DMS114 treated with DMSO at 0.1 percent for 48 hours (cell line): ENCODE data around the gene ADIPOR1.
A peak's percentile ranks its signal among the peaks of the same experiment; 100 is the strongest.
"Not testable (repeated sequence)": the region's sequence is repeated elsewhere in the genome, so short reads cannot be mapped to it uniquely, and the experiment has no call there.

Experiments
- DNase-seq: peaks from one replicate; lab custom pipeline; 2025; ENCODE audit not compliant: unreplicated experiment; lab: John Stamatoyannopoulos, UW

ADIPOR1 gene

DNA sequence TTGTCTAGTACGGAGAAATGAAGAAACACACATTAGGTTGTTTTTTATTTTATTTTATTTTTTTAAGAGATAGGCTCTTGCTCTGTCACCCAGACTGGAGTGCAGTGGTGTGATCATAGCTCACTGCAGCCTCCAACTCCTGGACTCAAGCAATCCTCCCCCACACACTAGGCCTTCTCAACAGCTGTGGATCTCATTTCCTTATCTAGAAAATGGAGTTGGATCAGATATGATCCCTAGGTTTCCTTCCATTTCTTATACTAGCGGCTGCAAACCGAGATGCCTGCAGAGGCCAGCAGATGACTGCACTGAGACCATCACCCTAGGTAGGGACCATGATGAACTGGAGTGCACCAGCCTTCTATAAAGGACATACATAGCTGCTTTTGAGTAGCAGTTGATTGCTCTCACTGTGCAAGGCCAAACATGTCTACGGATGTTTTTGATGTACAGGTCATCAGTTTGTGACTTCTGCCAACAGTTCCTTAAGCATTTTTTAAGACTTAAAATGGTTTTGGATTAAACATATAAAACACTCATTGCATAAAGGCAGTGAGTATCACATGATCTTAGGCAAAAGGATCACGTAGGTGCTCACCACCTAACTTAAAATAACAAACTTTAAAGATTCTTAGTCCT is 19.7 kb downstream of the ADIPOR1 start:
- DNase-seq = no peak

DNA sequence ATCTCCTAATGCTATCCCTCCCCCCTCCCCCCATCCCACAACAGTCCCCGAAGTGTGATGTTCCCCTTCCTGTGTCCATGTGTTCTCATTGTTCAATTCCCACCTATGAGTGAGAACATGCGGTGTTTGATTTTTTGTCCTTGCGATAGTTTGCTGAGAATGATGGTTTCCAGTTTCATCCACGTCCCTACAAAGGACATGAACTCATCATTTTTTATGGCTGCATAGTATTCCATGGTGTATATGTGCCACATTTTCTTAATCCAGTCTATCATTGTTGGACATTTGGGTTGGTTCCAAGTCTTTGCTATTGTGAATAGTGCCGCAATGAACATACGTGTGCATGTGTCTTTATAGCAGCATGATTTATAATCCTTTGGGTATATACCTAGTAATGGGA is 21.7 kb downstream of the ADIPOR1 start:
- DNase-seq = not testable (repeated sequence)

DNA sequence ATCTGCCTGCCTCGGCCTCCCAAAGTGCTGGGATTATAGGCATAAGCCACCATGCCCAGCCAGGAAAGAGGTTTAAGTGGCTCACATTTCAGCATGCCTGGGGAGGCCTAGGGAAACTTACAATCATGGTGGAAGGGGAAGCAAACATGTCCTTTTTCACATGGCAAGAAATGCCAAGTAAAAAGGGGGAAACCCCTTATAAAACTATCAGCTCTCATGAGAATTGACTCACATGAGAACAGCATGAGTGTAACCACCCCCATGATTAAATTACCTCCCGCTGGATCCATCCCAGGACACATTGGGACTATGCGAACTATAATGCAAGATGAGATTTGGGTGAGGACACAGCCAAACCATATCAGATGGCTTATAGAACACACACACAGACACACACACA is 22.3 kb downstream of the ADIPOR1 start:
- no peak for DNase-seq

DNA sequence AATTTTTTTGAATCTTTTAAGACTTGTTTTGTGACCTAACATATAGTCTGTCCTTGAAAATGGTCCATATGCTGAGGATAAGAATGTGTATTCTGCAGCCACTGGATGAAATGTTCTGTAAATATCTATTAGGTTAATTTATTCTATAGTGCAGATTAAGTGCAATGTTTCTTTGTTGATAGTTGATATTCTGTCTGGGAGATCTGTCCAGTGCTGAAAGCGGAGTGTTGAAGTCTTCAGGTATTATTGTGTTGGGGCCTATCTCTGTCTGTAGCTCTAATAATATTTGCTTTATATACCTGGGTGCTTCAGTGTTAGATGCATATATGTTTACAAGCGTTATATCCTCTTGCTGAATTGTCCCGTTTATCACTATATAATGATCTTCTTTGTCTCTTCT is 23.4 kb downstream of the ADIPOR1 start:
- DNase-seq = no peak

DNA sequence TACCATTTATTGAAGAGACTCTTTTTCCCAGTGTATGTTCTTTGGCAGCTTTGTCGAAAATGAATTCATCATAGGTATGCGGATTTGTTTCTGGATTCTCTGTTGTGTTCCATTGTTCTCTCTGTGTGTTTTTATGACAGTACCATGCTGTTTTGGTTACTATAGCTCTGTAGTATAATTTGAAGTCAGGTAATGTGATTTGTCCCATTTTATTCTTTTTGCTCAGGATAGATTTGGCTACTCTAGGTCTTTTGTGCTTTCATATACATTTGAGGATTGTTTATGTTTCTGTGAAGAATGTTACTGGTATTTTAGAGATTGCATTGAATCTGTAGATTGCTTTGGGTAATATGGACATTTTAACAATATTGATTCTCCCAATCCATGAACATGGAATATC is 25.6 kb downstream of the ADIPOR1 start:
- DNase-seq = no peak

DNA sequence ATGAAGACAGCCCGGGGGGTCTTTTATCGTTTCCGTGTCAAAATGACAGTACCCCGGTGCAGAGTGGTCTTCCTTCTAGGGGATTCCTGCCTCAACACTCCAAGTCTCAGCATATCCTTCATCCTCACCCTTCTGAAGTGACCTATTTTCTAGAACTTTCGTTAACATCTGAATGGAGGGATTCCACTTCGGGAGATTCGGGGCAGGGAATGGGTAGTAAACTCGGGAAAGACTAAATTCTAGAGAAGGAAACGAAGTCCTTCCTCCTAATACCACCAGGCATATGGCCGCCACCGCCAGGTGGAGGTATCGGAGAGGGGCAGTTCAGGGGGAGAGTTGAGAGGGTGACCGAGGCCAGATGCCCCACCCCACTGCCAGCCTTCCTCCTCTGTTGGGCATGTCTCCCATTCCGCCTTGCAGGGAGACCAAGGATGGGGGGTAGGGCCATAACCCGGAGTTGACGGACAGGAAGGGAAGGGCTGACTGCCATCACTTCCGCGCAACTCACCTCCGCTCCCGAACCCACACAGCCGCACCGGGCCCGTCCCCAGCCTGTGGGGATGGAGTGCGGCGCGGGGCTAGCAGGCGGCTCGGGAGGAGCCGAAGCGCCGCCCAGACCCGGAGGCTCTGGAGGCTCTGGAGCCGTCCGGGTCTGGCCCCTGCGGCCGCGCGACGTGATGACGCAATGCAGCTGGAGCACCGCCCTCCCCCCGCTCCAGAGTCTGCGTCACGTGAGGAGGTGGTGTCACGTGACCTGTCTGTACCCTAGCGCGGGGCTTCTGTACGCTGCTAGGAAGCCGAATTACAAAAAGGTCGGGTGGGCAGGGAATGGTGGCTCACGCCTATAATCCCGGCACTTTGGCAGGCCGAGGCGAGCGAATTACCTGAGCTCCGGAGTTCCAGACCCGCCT is 31.3 kb downstream of the ADIPOR1 start, which contains the start of gene KLHL12:
Gene KLHL12, minus strand, starts transcription at position 654 of the 911 bp plus-strand sequence. CDS start 2,072 bp downstream, outside the sequence.
- DNase-seq = peak; percentile 92

DNA sequence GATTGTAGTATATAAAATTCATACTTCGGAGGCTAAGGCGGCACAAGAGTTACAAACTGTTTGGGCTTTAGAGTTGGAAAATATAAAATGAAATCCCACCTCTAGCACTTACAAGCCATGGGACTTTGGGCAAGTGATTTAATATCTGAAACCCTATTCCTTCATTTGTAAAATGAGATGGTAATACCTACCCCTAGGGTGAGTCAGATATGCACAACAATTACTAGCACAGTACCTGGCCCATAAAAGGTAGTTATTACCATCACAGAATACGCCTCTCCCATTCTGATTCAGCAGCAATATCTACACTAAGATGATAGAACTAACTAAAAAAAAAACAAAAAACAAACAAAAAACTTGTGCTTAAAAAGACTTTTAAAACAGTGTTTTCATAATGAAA is 34.6 kb downstream of the ADIPOR1 start:
- DNase-seq = no peak

DNA sequence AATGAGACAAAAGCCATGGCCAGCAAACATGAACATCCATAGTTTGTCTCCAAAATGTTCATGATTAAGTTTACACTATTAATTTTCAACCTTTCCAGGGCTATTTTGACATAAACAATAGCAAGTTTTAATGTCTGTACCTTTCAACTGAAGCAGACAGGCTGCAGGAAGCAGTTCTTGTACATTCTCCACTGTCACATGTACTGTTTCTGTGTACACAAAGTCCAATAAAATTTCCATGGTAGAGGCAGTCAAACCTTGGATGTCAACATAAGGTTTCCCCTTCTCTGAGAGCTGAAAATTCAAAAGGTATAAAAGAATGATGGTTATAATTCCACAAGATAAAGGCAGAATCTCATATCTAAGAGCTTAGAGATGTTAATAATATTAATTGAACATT is 38.5 kb downstream of the ADIPOR1 start:
- no peak for DNase-seq

DNA sequence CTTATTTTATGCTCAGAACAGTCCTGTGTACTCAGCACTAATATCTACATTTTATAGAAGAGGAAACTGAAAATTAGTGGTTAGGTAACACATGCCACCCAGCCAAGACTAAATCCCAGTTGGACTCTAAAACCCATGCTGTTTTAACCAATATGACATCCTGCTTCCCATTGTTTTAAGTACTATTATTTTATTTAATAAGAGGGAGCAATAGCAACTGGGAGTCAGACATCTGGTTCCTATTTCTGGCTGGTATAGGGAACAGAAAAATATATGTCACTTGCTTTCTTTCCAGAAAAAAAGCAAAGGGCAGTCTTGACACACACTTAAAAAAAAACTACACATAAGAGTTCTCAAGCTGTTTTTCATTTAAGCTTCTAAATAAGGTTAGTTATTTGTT is 43.0 kb downstream of the ADIPOR1 start:
- DNase-seq = no peak

DNA sequence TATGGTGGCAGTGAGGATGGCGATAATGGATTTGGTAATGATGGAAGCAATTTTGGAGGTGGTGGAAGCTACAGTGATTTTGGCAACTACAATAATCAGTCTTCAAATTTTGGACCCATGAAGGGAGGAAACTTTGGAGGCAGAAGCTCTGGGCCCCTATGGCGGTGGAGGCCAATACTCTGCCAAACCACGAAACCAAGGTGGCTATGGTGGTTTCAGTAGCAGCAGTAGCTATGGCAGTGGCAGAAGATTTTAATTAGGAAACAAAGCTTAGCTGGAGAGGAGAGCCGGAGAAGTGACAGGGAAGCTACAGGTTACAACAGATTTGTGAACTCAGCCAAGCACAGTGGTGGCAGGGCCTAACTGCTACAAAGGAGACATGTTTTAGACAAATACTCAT is 45.6 kb downstream of the ADIPOR1 start:
- not testable (repeated sequence) for DNase-seq

DNA sequence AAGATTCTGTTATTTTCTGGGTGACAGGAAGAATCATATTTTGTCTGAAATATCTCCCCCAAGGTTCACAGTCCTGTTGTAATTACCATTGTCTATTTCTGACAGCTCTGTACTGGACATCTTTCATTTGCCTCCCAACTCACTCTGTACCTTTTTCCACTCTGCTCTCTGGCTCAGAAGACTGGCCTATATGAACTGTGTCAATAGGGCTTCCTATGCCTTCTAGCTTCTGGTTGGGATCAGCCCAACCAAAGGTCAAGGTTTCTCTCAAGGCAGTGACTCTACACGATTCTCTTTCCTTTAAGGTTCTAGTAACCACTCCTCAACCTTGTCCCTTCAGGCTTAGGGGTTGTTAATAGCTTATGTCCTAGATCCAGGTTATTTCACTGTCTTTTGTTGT is 48.6 kb downstream of the ADIPOR1 start:
- no peak for DNase-seq

DNA sequence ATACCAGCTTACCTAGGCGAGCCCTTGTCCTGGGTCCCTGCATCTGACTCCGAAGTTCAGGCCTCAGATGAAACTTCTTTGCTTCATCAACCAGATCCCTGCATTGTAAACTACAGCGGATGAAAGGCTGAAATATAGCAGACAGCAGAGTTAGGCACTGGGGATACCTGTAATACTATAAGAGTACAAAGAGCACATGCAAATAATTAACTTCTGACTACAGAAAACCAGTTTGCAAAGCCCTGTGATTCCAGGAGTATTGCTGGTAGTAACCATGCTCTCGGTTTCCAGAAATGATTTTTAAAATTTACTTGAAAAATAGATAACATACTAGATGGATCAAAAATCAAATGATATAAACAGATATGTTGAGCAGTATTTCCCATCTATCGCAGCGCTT is 49.1 kb downstream of the ADIPOR1 start:
- no peak for DNase-seq

DNA sequence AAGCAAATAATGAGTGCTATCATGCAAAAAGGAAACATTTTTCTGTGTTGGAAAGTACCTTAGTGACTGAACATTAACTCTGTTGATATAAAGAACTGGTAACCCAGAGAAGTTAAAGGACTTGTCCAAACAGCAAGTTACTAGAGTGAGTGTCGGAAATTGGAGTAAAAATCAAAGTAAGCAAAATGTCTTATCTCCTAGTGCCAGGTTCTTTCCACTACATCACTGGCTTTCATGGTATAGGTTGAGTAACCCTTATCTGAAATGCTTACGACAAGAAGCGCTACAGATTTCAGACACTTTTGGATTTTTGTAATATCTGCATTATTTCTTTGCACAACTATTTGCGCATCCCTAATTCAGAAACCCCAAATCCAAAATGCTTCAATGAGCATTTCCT is 52.8 kb downstream of the ADIPOR1 start:
- no peak for DNase-seq

DNA sequence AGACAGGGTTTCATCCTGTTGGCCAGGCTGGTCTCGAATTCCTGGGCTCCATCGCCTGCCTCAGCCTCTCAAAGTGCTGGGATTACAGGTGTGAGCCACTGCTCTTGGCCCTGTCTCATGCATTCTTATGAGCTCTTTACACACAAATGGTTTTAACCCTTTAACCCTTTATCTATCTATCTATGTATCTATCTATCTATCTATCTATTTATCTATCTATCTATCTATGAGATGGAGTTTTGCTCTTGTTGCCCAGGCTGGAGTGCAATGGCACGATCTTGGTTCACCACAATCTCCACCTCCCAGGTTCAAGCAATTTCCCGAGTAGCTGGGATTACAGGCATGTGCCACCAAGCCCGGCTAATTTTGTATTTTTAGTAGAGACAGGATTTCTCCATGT is 54.3 kb downstream of the ADIPOR1 start:
- not testable (repeated sequence) for DNase-seq

DNA sequence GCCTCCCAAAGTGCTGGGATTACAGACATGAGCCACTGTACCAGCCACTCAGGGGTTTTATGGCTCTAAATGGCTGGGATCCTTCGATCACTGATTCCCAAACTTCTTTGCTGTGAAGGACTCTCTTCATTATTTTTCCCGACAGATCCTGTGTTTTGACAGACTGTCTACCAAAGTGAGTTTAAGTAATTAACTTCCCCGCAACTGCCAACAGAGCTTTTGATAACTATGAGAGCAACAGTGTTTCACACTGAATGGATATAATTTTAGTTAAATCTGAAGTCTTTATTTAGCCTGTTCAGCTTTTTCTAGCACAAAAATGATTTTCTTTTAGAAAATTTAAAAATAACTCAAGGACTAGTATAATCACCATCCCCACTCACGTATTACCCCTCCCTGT is 56.6 kb downstream of the ADIPOR1 start:
- DNase-seq = no peak

DNA sequence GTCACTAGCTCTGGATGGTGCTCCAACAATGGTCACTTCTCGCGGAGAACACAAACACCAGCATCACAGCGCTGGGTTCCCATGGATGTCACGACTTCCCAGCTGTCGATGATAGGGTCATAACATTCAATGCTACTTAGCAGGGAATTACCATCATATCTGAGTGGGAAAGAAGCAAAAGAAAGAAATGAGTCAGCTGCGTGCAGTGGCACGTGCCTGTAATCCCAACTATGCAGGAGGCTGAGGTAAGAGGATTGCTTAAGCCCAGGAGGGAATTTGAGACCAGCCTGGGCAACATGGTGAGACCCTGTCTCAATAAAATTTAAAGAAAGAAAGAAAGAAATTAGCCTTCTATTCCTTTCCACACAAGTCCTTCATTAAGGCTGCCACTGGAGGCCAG is 65.6 kb downstream of the ADIPOR1 start:
- DNase-seq = no peak
